Adrenal gland (tissue), 12 donors: ENCODE data around the gene AKAP5. TPM values are rescaled to one million over a fixed set of nuclear protein-coding genes. Genes with fewer than 3 reads are reported as not detected.
"Not testable (repeated sequence)": the region's sequence is repeated elsewhere in the genome, so short reads cannot be mapped to it uniquely, and the experiment has no call there.

Experiments
- DNase-seq, 7 donors: peaks; one replicate each; pipeline ENCODE4 v3.0.0-alpha.2; 2019 to 2020
- H3K27ac ChIP-seq, 5 donors: fragments of 200-600 bp; sonication (generic) in 4 of 5; 1 replicate in 3 of 5; 2 replicates in 2 of 5; pipeline versions ENCODE4 v1.5.1 to v1.8.0; 2016 to 2020; ENCODE audit warnings: mild to moderate bottlenecking in 1 of 5
- H3K27me3 ChIP-seq: fragments of 200-600 bp; 2 replicates; pipeline ENCODE4 v1.8.0; 2021
- H3K36me3 ChIP-seq, 2 donors: fragments of 200-600 bp; replicated peaks in 1 of 2; 1 replicate in 1 of 2; 2 replicates in 1 of 2; pipeline versions ENCODE4 v1.5.1 to v1.8.0; 2018 to 2022
- H3K4me1 ChIP-seq, 2 donors: fragments of 200-600 bp; replicated peaks in 1 of 2; 1 replicate in 1 of 2; 2 replicates in 1 of 2; pipeline versions ENCODE4 v1.5.1 to v1.8.0; 2018 to 2021
- H3K4me3 ChIP-seq, 4 donors: fragments of 200-600 bp; sonication (generic) in 3 of 4; one replicate each; pipeline ENCODE4 v1.5.1; 2016 to 2018
- H3K9me3 ChIP-seq, 3 donors: fragments of 200-600 bp; sonication (generic) in 1 of 3; replicated peaks in 1 of 3; 1 replicate in 2 of 3; 2 replicates in 1 of 3; pipeline versions ENCODE4 v1.5.1 to v1.8.0; 2016 to 2021
- POLR2A ChIP-seq, 2 donors: fragments of 450-650 bp; IDR thresholded peaks; one replicate each; pipeline ENCODE4 v1.6.1; 2017; ENCODE audit warnings: antibody characterized with exemption in 2 of 2, mild to moderate bottlenecking in 2 of 2, moderate library complexity in 1 of 2
- WGBS, 4 donors: extraction: QIAGEN DNeasy Blood & Tissue Kit in 2 of 4; methylation state at CpG; one replicate each; pipeline versions ENCODE4 v1.1.5 to v1.1.7; 2013 to 2017; 5-methylcytosine and 5-hydroxymethylcytosine counted together
- intact Hi-C, 2 donors: fragments of 100-400 bp; cut with DNase I; formaldehyde crosslinking; loops; one replicate each; pipeline versions ENCODE4 v1.14.1 to v1.15.0; 2022 to 2023
- polyA plus RNA-seq, 3 donors: library from polyadenylated mRNA; stranded (reverse); fragments of 200-250 nt in 2 of 3; fragments of 350-450 nt in 1 of 3; fragmentation: Illumina TruSeq in 1 of 3; extraction: RNeasy Lipid Tissue Mini Kit (QIAGEN cat#74804) in 1 of 3; gene quantifications; one replicate each; pipeline ENCODE4 v1.2.3, GENCODE V29; 2013 to 2014
- total RNA-seq, 9 donors: library from RNA; depleted of rRNA in 4 of 9; stranded (reverse); fragments of >200 nt in 4 of 9; fragments of 120-200 nt in 1 of 9; fragmentation: NEBNext Ultra II Directional in 1 of 9; extraction: Animal tissue kit (Norgen Biotek cat#: 25700) in 1 of 9; gene quantifications; one replicate each; pipeline versions ENCODE4 v1.1.0 to v1.2.4, GENCODE V29; 2013 to 2023
- TF ChIP-seq, protein P1 (sequence below), 6 experiments: fragments of 450-650 bp in 4 of 6; fragments of 200-600 bp in 2 of 6; sonication (generic) in 1 of 6; IDR thresholded peaks; 1 replicate in 5 of 6; 2 replicates in 1 of 6; pipeline versions ENCODE4 v1.5.1 to v1.8.0; 2016 to 2021; ENCODE audit warnings: antibody characterized with exemption in 6 of 6, mild to moderate bottlenecking in 2 of 6, moderate library complexity in 1 of 6
- donor health status: healthy with polysubstance abuse.
- donor health status: Bipolar disorder and iron deficiency.
- donor health status: DM: yes; HTN: yes; CAD: no.
- donor health status: DM: no; HTN: no; CAD: no.
- donor health status: DM: no; HTN: no; CAD: no.
- donor health status: DM: yes; HTN: yes; CAD: no.

The AKAP5 gene
- total and polyA plus RNA-seq, 12 donors: 0.06 to 0.78 (median 0.26) TPM

DNA sequence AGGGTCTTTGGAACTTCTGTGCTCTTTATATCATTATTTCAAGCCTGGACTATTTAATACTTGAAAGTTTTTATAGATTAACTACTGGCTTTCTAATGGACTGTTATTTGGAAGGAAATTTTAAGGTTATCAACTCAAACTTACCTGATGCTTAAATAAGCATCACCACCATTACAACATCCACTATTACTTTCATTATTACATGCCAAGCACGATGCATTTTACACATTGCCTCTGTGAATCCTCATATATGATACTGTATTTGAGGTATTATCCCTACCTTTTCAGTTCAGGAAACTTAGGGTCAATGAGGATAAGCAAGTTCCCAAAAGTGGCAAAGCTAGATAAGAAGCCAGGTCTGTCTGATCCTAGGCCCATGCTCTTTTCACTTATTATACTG, 51.7 kb downstream of the AKAP5 start:
- DNase-seq: no peak
- Histone ChIP-seq H3K4me3 (no peak overlapping the region), H3K36me3 (peaks cover 0 to 1% of the 10 kb centered on the region in 2 donors), H3K4me1 (peaks cover 0 to 23% of the 10 kb centered on the region in 2 donors), H3K9me3 (no peaks in the 10 kb centered on the region), H3K27ac (no peak overlapping the region), H3K27me3 (no peaks in the 10 kb centered on the region)
- intact Hi-C loops: no loop called here
- TF ChIP-seq, protein P1, sequence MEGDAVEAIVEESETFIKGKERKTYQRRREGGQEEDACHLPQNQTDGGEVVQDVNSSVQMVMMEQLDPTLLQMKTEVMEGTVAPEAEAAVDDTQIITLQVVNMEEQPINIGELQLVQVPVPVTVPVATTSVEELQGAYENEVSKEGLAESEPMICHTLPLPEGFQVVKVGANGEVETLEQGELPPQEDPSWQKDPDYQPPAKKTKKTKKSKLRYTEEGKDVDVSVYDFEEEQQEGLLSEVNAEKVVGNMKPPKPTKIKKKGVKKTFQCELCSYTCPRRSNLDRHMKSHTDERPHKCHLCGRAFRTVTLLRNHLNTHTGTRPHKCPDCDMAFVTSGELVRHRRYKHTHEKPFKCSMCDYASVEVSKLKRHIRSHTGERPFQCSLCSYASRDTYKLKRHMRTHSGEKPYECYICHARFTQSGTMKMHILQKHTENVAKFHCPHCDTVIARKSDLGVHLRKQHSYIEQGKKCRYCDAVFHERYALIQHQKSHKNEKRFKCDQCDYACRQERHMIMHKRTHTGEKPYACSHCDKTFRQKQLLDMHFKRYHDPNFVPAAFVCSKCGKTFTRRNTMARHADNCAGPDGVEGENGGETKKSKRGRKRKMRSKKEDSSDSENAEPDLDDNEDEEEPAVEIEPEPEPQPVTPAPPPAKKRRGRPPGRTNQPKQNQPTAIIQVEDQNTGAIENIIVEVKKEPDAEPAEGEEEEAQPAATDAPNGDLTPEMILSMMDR (IDR thresholded peaks at IDR 0.05): no peak
- TF ChIP-seq POLR2A (IDR thresholded peaks at IDR 0.05): no peak
- WGBS, 4 donors: 74 to 90% (median 85%) methylated on average over 1 of the region's 1 CpG

DNA sequence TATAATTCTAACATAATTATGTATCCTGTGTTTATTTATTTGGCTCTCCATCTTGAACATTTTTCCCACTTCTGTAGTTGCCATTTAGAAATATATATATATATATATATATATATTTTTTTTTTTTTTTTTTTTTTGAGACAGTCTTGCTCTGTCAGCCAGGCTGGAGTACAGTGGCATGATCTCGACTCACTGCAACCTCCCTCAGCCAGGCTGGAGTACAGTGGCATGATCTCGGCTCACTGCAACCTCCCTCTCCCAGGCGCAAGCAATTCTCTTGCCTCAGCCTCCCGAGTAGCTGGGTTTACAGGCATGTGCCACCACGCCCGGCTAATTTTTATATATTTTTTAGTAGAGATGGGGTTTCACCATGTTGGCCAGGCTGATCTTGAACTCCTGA, 52.4 kb downstream of the AKAP5 start:
- intact Hi-C loops, H3K4me3 ChIP-seq: not testable (repeated sequence)
- WGBS, 4 donors: 80 to 98% (median 84%) methylated on average over 6 of the region's 6 CpGs

DNA sequence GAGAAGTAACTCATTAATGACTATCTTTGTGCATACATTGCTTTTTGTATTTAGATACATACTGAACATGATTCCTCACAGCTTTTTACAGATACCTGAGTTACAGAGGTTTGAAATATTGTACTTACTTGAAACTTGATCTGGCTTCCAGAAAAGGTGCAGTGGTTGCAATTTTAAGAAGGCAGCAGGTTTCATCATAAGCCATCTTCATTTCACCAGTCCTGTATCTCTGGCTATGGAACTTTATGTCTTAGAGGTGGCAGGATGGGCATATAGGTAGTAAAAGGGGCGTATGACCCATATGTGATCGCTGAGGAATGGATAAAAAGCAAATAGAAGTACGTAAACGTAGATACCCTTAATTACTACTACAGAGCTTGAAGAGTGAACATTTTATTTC, 52.9 kb downstream of the AKAP5 start:
- TF ChIP-seq, protein P1 (IDR thresholded peaks at IDR 0.05): no peak
- TF ChIP-seq POLR2A (IDR thresholded peaks at IDR 0.05): no peak
- 67 to 84% (median 77%) methylated on average over 4 of the region's 4 CpGs for WGBS, 4 donors
- H3K4me1 ChIP-seq: peaks cover 0 to 13% of the 10 kb centered on the region in 2 donors
- H3K9me3 ChIP-seq: no peaks in the 10 kb centered on the region
- no peak overlapping the region for H3K4me3 ChIP-seq
- H3K36me3 ChIP-seq: peaks cover 0 to 12% of the 10 kb centered on the region in 2 donors
- DNase-seq: no peak
- H3K27ac ChIP-seq: no peak overlapping the region
- no peaks in the 10 kb centered on the region for H3K27me3 ChIP-seq
- intact Hi-C loops: no loop called here

More for the DNA sequence above, 52.4 kb downstream of the AKAP5 start:
- H3K27ac ChIP-seq, DNase-seq, H3K36me3 ChIP-seq, H3K27me3 ChIP-seq, H3K9me3 ChIP-seq: not testable (repeated sequence)
- H3K4me1 ChIP-seq: peaks cover 0 to 16% of the 10 kb centered on the region in 2 donors

DNA sequence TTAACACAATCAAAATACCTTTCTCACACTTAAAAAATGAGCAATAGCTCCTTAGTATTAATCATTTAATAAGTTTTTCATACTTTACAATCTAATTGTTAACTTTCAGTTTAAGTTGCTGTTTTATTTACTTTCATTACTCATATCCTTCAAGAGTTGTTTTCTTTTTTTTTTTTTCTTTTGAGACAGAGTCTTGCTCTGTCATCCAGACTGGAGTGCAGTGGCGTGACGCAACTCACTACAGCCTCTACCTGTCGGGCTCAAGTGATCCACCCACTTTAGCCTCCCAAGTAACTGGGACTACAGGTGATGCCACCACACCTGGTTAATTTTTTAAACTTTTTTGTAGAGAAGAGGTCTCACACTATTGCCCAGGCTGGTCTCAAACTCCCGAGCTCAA, 55.4 kb downstream of the AKAP5 start:
- intact Hi-C loops: no loop called here
- no peak for DNase-seq
- H3K9me3 ChIP-seq: no peaks in the 10 kb centered on the region
- no peaks in the 10 kb centered on the region for H3K27me3 ChIP-seq
- H3K4me3 ChIP-seq: no peak overlapping the region
- TF ChIP-seq, protein P1 (IDR thresholded peaks at IDR 0.05): no peak
- no peak for TF ChIP-seq POLR2A (IDR thresholded peaks at IDR 0.05)
- 88 to 94% (median 90%) methylated on average over 4 of the region's 4 CpGs for WGBS, 4 donors
- no peak overlapping the region for H3K27ac ChIP-seq
- peaks cover 0 to 12% of the 10 kb centered on the region in 2 donors for H3K36me3 ChIP-seq
- no peaks in the 10 kb centered on the region for H3K4me1 ChIP-seq

DNA sequence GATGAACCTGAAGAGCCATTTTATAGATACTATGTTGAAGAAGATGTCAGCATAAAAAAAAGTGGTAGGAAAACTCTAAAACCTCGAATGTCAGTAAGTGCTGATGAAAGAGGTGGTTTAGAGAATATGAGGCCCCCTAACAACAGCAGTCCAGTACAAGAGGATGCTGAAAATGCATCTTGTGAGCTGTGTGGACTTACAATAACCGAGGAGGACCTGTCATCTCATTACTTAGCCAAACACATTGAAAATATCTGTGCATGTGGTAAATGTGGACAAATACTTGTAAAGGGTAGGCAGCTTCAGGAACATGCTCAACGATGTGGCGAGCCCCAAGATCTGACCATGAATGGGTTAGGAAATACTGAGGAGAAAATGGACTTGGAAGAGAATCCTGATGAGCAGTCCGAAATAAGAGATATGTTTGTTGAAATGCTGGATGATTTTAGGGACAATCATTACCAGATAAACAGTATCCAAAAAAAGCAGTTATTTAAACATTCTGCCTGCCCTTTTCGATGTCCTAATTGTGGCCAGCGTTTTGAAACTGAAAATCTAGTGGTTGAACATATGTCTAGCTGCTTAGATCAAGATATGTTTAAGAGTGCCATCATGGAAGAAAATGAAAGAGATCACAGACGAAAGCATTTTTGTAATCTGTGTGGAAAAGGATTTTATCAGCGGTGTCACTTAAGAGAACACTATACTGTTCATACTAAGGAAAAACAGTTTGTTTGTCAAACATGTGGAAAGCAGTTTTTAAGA, 57.5 kb downstream of the AKAP5 start:
- intact Hi-C loops: no loop called here
- no peaks in the 10 kb centered on the region for H3K27me3 ChIP-seq
- no peak overlapping the region for H3K27ac ChIP-seq
- WGBS, 4 donors: 89 to 93% (median 89%) methylated on average over 9 of the region's 9 CpGs
- H3K36me3 ChIP-seq: peaks cover 0 to 12% of the 10 kb centered on the region in 2 donors
- no peaks in the 10 kb centered on the region for H3K4me1 ChIP-seq
- H3K4me3 ChIP-seq: no peak overlapping the region
- TF ChIP-seq POLR2A (IDR thresholded peaks at IDR 0.05): no peak
- TF ChIP-seq, protein P1 (IDR thresholded peaks at IDR 0.05): no peak
- DNase-seq: no peak
- H3K9me3 ChIP-seq: no peaks in the 10 kb centered on the region
